ENCODE measurements around the gene CCDC146. TPM values are rescaled to one million over a fixed set of nuclear protein-coding genes. Genes with fewer than 3 reads are reported as not detected.
"Not testable (repeated sequence)": the region's sequence is repeated elsewhere in the genome, so short reads cannot be mapped to it uniquely, and the experiment has no call there.

The CCDC146 gene
- total RNA-seq, 1 donor from 2014 or later = 20.6 TPM

DNA sequence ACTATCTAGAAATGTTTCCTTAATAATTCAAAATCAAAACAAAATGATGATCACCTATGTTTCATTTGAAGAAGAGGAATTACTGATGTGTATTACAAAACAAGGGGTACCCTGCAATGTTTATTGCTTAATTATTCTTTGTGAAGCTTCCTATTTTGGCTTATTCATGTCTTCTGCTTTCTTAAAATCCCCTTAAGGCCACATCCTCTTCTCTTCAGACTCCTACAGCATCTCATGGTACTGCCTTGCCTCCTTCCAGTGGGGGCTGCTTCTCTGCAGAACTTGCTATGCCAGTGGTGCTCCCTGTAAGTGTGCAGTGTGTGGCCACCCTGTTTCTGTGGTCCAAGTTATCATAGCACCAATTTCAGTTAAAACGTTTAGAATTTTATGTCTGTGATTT lies 35.0 kb downstream of the CCDC146 start:
- TF ChIP-seq POLR2AphosphoS5 (IDR thresholded peaks at IDR 0.05; ENCODE audit: insufficient read depth in 1 of 2, low read depth in 1 of 2) (no peak), POLR2A (IDR thresholded peaks at IDR 0.05) (no peak)
- TF ChIP-seq, protein P1, sequence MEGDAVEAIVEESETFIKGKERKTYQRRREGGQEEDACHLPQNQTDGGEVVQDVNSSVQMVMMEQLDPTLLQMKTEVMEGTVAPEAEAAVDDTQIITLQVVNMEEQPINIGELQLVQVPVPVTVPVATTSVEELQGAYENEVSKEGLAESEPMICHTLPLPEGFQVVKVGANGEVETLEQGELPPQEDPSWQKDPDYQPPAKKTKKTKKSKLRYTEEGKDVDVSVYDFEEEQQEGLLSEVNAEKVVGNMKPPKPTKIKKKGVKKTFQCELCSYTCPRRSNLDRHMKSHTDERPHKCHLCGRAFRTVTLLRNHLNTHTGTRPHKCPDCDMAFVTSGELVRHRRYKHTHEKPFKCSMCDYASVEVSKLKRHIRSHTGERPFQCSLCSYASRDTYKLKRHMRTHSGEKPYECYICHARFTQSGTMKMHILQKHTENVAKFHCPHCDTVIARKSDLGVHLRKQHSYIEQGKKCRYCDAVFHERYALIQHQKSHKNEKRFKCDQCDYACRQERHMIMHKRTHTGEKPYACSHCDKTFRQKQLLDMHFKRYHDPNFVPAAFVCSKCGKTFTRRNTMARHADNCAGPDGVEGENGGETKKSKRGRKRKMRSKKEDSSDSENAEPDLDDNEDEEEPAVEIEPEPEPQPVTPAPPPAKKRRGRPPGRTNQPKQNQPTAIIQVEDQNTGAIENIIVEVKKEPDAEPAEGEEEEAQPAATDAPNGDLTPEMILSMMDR (IDR thresholded peaks at IDR 0.05) = no peak
- Histone ChIP-seq H3K4me3 (no peak overlapping the region), H3K27ac (no peak overlapping the region), H3K4me1 (no peaks in the 10 kb centered on the region), H3K36me3 (no peaks in the 10 kb centered on the region), H3K9me3 (no peaks in the 10 kb centered on the region), H3K27me3 (no peaks in the 10 kb centered on the region)
- intact Hi-C loops (cut with DNase I) = no loop called here
- no peak for DNase-seq (ENCODE audit: extremely low spot score in 2 of 2)

DNA sequence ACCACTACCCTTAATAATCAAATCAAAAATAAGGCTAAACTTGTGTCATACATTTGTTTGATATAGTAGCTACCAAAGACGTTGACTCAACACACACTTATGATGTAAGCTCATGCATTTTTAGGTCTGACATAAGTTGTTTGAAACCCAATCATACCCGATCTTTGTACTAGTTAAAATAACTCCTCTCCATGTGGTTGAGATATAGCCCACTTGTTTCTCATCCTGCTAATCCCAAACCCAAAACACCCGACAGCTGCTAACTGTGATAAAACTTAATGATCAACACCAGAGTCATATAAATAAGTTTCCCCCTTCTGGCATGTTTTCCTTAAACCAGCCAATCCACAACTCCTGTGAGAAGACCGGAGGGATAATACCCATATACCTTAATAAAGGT lies 48.7 kb downstream of the CCDC146 start:
- H3K27ac ChIP-seq; H3K4me3 ChIP-seq; H3K9me3 ChIP-seq; H3K4me1 ChIP-seq; H3K27me3 ChIP-seq; intact Hi-C loops (cut with DNase I); DNase-seq (ENCODE audit: extremely low spot score in 2 of 2); H3K36me3 ChIP-seq: not testable (repeated sequence)

DNA sequence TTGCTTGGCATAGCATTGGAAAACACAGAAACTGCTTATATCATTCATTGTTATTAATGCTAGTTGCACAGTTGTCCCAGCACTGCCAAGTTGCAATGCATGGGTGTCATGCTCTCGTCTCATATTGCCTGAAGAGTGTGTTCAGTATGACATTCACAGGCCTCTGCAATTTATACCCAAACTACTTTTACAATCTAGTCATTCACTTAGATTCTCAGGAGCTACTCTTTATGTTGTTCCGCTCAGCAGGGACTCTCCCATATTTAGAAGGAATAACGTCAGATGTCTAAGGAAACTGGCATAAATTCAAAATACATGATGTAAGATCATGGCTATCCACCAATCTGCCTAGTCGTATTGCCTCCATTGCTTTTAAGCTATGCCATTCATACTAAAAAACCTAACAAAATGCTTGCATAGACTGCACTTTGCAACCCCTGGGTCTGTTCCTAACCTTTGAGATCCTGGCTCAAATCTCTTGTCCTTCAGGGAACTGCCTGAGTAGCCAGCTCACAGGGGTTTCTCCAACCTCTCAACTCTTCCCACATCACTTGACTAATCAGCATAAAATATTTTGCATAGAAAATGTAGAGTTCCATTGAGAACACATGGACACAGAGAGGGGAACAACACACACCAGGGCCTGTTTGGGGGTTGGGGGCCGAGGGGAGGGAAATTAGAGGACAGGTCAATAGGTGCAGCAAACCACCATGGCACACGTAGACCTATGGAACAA lies 50.2 kb downstream of the CCDC146 start:
- H3K36me3 ChIP-seq; H3K4me1 ChIP-seq; DNase-seq (ENCODE audit: extremely low spot score in 2 of 2); H3K27ac ChIP-seq; H3K9me3 ChIP-seq; H3K4me3 ChIP-seq; intact Hi-C loops (cut with DNase I); H3K27me3 ChIP-seq: not testable (repeated sequence)

DNA sequence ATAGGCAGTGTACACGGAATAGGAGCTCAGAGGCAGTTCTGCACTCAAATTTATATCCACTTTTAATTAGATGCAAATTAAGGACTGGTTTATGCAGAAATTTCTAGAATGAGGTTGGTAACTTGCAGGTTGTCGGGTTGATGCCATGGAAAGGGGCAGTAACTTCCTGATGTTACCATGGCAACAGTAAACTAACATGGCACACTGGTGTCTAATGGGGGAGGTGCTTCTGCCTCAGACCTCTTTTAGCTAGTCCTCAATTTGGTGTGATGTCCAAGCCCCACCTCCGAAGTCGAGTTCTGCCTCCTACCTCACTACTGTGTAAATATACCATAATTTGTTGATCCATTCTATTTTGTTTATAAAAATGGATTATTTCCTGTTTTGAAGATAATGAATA lies 52.0 kb downstream of the CCDC146 start:
- intact Hi-C loops (cut with DNase I); DNase-seq (ENCODE audit: extremely low spot score in 2 of 2); H3K27me3 ChIP-seq; H3K9me3 ChIP-seq; H3K4me3 ChIP-seq; H3K36me3 ChIP-seq; H3K4me1 ChIP-seq; H3K27ac ChIP-seq: not testable (repeated sequence)

DNA sequence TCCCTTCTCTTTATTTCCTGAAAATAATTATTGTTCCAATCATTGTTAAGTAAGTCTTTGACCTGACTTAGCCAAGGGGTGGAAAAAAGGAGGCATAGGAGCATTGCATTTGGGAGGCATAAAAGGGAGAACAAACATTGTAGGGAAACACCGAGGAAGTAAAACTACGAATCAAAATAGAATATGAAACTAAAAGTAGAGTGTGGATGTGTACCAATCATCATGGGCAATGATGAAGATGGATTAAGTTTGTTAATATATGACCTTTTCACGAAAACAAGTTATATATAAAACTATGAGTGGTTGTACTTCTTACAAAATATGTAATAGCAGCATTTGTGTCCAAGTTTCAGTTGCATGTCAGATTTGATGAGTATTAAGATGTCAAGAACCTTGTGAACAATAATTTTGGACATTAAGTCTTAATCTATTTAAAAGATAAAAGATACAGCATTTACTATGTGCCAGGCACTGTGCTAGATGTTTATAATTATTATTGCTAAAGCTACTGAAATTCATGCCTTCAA lies 52.9 kb downstream of the CCDC146 start:
- H3K27me3 ChIP-seq; H3K27ac ChIP-seq; H3K9me3 ChIP-seq; H3K36me3 ChIP-seq; H3K4me1 ChIP-seq; intact Hi-C loops (cut with DNase I); DNase-seq (ENCODE audit: extremely low spot score in 2 of 2); H3K4me3 ChIP-seq: not testable (repeated sequence)

DNA sequence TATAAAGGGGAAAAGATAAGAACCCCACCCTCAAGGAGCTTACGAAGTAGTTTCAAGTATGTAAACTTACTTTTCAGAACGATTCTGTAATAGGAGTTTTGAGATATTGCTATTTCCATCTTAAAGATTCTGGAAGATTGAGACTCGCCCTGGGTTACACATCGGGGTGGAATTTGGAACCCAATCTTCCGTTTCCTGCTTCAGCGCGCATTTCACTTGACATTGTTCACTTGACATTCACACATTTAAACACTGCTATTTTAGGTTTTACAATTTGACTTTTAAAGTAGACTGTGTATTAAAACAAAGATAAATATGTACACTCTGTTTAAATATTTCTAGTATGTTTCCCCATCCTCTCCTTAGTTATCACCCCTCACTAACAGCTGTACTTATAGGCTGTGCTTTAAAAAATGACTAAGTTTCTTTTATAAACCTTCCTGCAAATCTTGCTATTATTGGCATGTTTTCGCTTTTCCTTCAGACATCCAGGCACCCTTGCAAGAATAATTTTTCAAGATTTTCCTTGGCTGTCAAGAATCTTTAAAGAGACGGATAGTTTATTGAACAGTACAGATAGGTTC lies 55.0 kb downstream of the CCDC146 start:
- H3K27ac ChIP-seq; DNase-seq (ENCODE audit: extremely low spot score in 2 of 2); H3K9me3 ChIP-seq; H3K27me3 ChIP-seq; H3K36me3 ChIP-seq; H3K4me3 ChIP-seq; H3K4me1 ChIP-seq; intact Hi-C loops (cut with DNase I): not testable (repeated sequence)

DNA sequence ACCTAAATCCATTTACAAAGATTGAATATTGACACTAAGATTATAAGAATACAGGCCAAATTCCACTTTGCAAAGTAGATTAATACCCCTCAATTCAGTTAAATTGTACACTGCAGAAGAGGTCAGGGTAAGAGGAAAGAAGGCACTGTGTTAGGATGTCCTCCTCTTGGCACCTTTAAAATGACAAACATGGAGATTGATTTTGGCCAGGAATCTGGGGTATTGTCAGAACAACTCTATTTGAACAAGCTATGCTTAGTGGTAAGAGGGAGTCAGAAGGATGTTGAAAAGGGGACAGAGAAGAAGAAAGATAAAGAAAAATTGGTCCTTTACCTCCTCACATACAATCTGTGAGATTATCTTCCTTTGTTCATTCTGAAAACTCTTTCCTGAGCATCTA lies 55.6 kb downstream of the CCDC146 start:
- H3K9me3 ChIP-seq; H3K27ac ChIP-seq; H3K36me3 ChIP-seq; H3K4me1 ChIP-seq; H3K4me3 ChIP-seq; H3K27me3 ChIP-seq; DNase-seq (ENCODE audit: extremely low spot score in 2 of 2); intact Hi-C loops (cut with DNase I): not testable (repeated sequence)

DNA sequence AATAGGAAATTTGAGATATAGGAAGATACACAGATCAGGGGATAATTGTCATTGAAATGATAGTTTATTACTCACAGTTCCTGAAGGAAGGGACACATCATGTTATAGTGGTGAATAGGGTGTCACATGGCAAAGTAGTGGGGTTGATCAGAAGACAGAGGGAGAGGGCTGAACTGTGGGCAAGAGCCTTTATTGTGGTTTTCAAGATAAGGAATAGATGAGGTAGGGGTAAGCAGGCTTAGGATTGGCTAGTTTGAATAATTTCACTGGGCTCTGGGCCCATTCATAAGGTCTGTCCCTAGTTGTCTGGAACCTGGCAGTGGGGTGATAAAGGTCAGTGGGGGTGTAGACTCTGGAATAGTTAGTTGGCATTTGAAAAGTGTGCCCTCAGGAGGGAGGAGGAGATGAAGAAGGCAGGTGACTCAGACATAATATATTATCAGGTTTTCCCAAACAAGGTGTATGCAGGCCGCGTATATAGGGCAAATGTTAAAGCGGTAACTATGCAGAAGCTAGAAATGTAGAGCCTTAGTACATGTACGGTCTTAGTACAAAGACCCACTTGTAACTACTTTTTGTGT lies 58.7 kb downstream of the CCDC146 start:
- H3K9me3 ChIP-seq = no peaks in the 10 kb centered on the region
- TF ChIP-seq, protein P1 (IDR thresholded peaks at IDR 0.05) = no peak
- no peak for TF ChIP-seq POLR2A (IDR thresholded peaks at IDR 0.05)
- TF ChIP-seq POLR2AphosphoS5 (IDR thresholded peaks at IDR 0.05; ENCODE audit: insufficient read depth in 1 of 2, low read depth in 1 of 2) = no peak
- no peak overlapping the region for H3K27ac ChIP-seq
- H3K4me1 ChIP-seq = peaks cover 15% of the 10 kb centered on the region
- H3K4me3 ChIP-seq = no peak overlapping the region
- H3K27me3 ChIP-seq = no peaks in the 10 kb centered on the region
- no peak for DNase-seq (ENCODE audit: extremely low spot score in 2 of 2)
- H3K36me3 ChIP-seq = no peaks in the 10 kb centered on the region
- intact Hi-C loops (cut with DNase I) = no loop called here

Measured in vagina (tissue), 2 donors.